ENCODE data around the gene TBXAS1.

The TBXAS1 gene

GRCh38 chr7:139807009-139807408, 22.1 kb upstream of the TBXAS1 start:
- no peak overlapping the region for H3K4me3 ChIP-seq (ENCODE audit: low read length)
- no peak for TF ChIP-seq CTCF (IDR thresholded peaks at IDR 0.05; ENCODE audit: low read depth, low read length, poor library complexity, severe bottlenecking)
- TF ChIP-seq EZH2phosphoT487 (IDR thresholded peaks at IDR 0.05; ENCODE audit: borderline replicate concordance, low read length), result no peak

GRCh38 chr7:139808427-139808826, 20.6 kb upstream of the TBXAS1 start:
- Histone ChIP-seq H3K4me1 (ENCODE audit: control insufficient read depth, low read length) (no peaks in the 10 kb centered on the region), H3K9me3 (ENCODE audit: control insufficient read depth, insufficient read depth, low read length) (peaks cover 9% of the 10 kb centered on the region), H4K20me1 (ENCODE audit: control insufficient read depth, insufficient read depth, low read depth, low read length) (no peaks in the 10 kb centered on the region), H3K4me2 (ENCODE audit: low read length) (no peak overlapping the region), H3K27me3 (ENCODE audit: control insufficient read depth, low read length) (peaks cover 9% of the 10 kb centered on the region; the same call in 1 of the 2 replicates), H3F3A (ENCODE audit: control insufficient read depth, insufficient read depth) (no peaks in the 10 kb centered on the region), H3K4me3 (ENCODE audit: low read length) (no peak overlapping the region), H3K79me2 (ENCODE audit: control insufficient read depth, low read length) (no peaks in the 10 kb centered on the region), H3K27ac (ENCODE audit: low read depth, low read length) (no peak overlapping the region), H3K9me2 (replicated peaks; ENCODE audit: control insufficient read depth, low read length) (no peaks in the 10 kb centered on the region), H3K36me3 (ENCODE audit: control insufficient read depth, low read length) (no peaks in the 10 kb centered on the region)
- TF ChIP-seq CTCF (IDR thresholded peaks at IDR 0.05; ENCODE audit: low read depth, low read length, poor library complexity, severe bottlenecking) (no peak), EZH2phosphoT487 (IDR thresholded peaks at IDR 0.05; ENCODE audit: borderline replicate concordance, low read length) (no peak)

More at GRCh38 chr7:139807009-139807408, 22.1 kb upstream of the TBXAS1 start:
- H4K20me1 ChIP-seq (ENCODE audit: control insufficient read depth, insufficient read depth, low read depth, low read length), result no peaks in the 10 kb centered on the region
- H3K79me2 ChIP-seq (ENCODE audit: control insufficient read depth, low read length), result no peaks in the 10 kb centered on the region
- H3K4me2 ChIP-seq (ENCODE audit: low read length), result no peak overlapping the region
- no peaks in the 10 kb centered on the region for H3K36me3 ChIP-seq (ENCODE audit: control insufficient read depth, low read length)
- H3K27me3 ChIP-seq (ENCODE audit: control insufficient read depth, low read length), result peaks cover 9% of the 10 kb centered on the region; the same call in 1 of the 2 replicates
- no peaks in the 10 kb centered on the region for H3F3A ChIP-seq (ENCODE audit: control insufficient read depth, insufficient read depth)
- H3K4me1 ChIP-seq (ENCODE audit: control insufficient read depth, low read length), result no peaks in the 10 kb centered on the region
- H3K9me3 ChIP-seq (ENCODE audit: control insufficient read depth, insufficient read depth, low read length), result peaks cover 15% of the 10 kb centered on the region
- no peak overlapping the region for H3K27ac ChIP-seq (ENCODE audit: low read depth, low read length)
- H3K9me2 ChIP-seq (replicated peaks; ENCODE audit: control insufficient read depth, low read length), result no peaks in the 10 kb centered on the region

- Histone ChIP-seq H4K20me1 (ENCODE audit: control insufficient read depth, insufficient read depth, low read depth, low read length) (no peaks in the 10 kb centered on the region), H3K27ac (ENCODE audit: low read depth, low read length) (no peak overlapping the region), H3K27me3 (ENCODE audit: control insufficient read depth, low read length) (peaks cover 9% of the 10 kb centered on the region; the same call in 1 of the 2 replicates), H3K9me3 (ENCODE audit: control insufficient read depth, insufficient read depth, low read length) (peaks cover 4% of the 10 kb centered on the region; the same call in 1 of the 2 replicates), H3K9me2 (replicated peaks; ENCODE audit: control insufficient read depth, low read length) (no peaks in the 10 kb centered on the region), H3K4me2 (ENCODE audit: low read length) (no peak overlapping the region), H3K4me3 (ENCODE audit: low read length) (no peak overlapping the region), H3K79me2 (ENCODE audit: control insufficient read depth, low read length) (no peaks in the 10 kb centered on the region), H3K4me1 (ENCODE audit: control insufficient read depth, low read length) (no peaks in the 10 kb centered on the region), H3F3A (ENCODE audit: control insufficient read depth, insufficient read depth) (no peaks in the 10 kb centered on the region), H3K36me3 (ENCODE audit: control insufficient read depth, low read length) (no peaks in the 10 kb centered on the region)
- TF ChIP-seq EZH2phosphoT487 (IDR thresholded peaks at IDR 0.05; ENCODE audit: borderline replicate concordance, low read length) (no peak), CTCF (IDR thresholded peaks at IDR 0.05; ENCODE audit: low read depth, low read length, poor library complexity, severe bottlenecking) (no peak)
These were observed 20.1 kb upstream of the TBXAS1 start for GRCh38 chr7:139808846-139809442.

All from DOHH2 (cell line).